Measurements from ENCODE around the gene WNK1.

Gene WNK1

GRCh38 chr12:905261-906031 is 153.1 kb downstream of the WNK1 start:
- DNase-seq (ENCODE audit: low read depth), result no peak
- H3K4me3 ChIP-seq (ENCODE audit: control insufficient read depth, low read depth, low read length), result no peak overlapping the region
- no peak for TF ChIP-seq CTCF (IDR thresholded peaks at IDR 0.05; ENCODE audit: control insufficient read depth, insufficient read depth, low read depth, low read length, missing control alignments)

GRCh38 chr12:906062-906585 is 153.7 kb downstream of the WNK1 start:
- no peak for DNase-seq (ENCODE audit: low read depth)
- no peak overlapping the region for H3K4me3 ChIP-seq (ENCODE audit: control insufficient read depth, low read depth, low read length)
- TF ChIP-seq CTCF (IDR thresholded peaks at IDR 0.05; ENCODE audit: control insufficient read depth, insufficient read depth, low read depth, low read length, missing control alignments), result no peak

GRCh38 chr12:907413-908185 is 155.2 kb downstream of the WNK1 start:
- no peak overlapping the region for H3K4me3 ChIP-seq (ENCODE audit: control insufficient read depth, low read depth, low read length)
- no peak for DNase-seq (ENCODE audit: low read depth)
- no peak for TF ChIP-seq CTCF (IDR thresholded peaks at IDR 0.05; ENCODE audit: control insufficient read depth, insufficient read depth, low read depth, low read length, missing control alignments)

GRCh38 chr12:909861-910260 is 157.5 kb downstream of the WNK1 start:
- no peak overlapping the region for H3K4me3 ChIP-seq (ENCODE audit: control insufficient read depth, low read depth, low read length)
- DNase-seq (ENCODE audit: low read depth), result no peak
- no peak for TF ChIP-seq CTCF (IDR thresholded peaks at IDR 0.05; ENCODE audit: control insufficient read depth, insufficient read depth, low read depth, low read length, missing control alignments)

GRCh38 chr12:910416-910815 is 158.0 kb downstream of the WNK1 start:
- DNase-seq (ENCODE audit: low read depth), result no peak
- no peak overlapping the region for H3K4me3 ChIP-seq (ENCODE audit: control insufficient read depth, low read depth, low read length)
- TF ChIP-seq CTCF (IDR thresholded peaks at IDR 0.05; ENCODE audit: control insufficient read depth, insufficient read depth, low read depth, low read length, missing control alignments), result no peak

- no peak for DNase-seq (ENCODE audit: low read depth)
- no peak for TF ChIP-seq CTCF (IDR thresholded peaks at IDR 0.05; ENCODE audit: control insufficient read depth, insufficient read depth, low read depth, low read length, missing control alignments)
- no peak overlapping the region for H3K4me3 ChIP-seq (ENCODE audit: control insufficient read depth, low read depth, low read length)
Measured at GRCh38 chr12:911191-911826, 158.9 kb downstream of the WNK1 start.
